HepG2 (cell line): ENCODE measurements around the gene TOM1L1. TPM values are rescaled to one million over a fixed set of nuclear protein-coding genes. Genes with fewer than 3 reads are reported as not detected.
A peak's percentile ranks its signal among the peaks of the same experiment; 100 is the strongest.

ENCODE experiments used
- ARID4A ChIP-seq: sonication (generic); formaldehyde crosslinking; IDR thresholded peaks from 2 replicates; pipeline ENCODE4 v1.5.0; 2020; ENCODE audit warnings: mild to moderate bottlenecking, missing genetic modification reagents, borderline replicate concordance
- ATF5 ChIP-seq: sonication (generic); formaldehyde crosslinking; IDR thresholded peaks from 2 replicates; pipeline ENCODE4 v1.4.0; 2020; ENCODE audit warnings: mild to moderate bottlenecking, low read depth, missing genetic modification reagents
- GATAD1 ChIP-seq: IDR thresholded peaks from 2 replicates; pipeline ENCODE4 v1.6.1; 2016; ENCODE audit warnings: missing genetic modification reagents, missing compliant biosample characterization
- MED1 ChIP-seq: sonication (generic); formaldehyde crosslinking; IDR thresholded peaks from 2 replicates; pipeline ENCODE4 v1.4.0; 2020; ENCODE audit warnings: missing genetic modification reagents
- MYNN ChIP-seq: sonication (generic); formaldehyde crosslinking; IDR thresholded peaks from 2 replicates; pipeline ENCODE4 v1.4.0; 2020; ENCODE audit warnings: mild to moderate bottlenecking, low read depth, missing genetic modification reagents
- PAXIP1 ChIP-seq: sonication (generic); formaldehyde crosslinking; conservative IDR thresholded peaks from 2 replicates; pipeline ENCODE4 v1.4.0; 2020; ENCODE audit warnings: mild to moderate bottlenecking, missing genetic modification reagents, moderate library complexity
- ZBTB21 ChIP-seq: sonication (generic); formaldehyde crosslinking; IDR thresholded peaks from 2 replicates; pipeline ENCODE4 v1.4.0; 2020; ENCODE audit warnings: missing genetic modification reagents
- ZBTB7A ChIP-seq: sonication (generic); formaldehyde crosslinking; IDR thresholded peaks from 2 replicates; pipeline ENCODE4 v1.8.0; 2022; ENCODE audit warnings: mild to moderate bottlenecking, missing genetic modification reagents
- ZNF101 ChIP-seq: sonication (generic); formaldehyde crosslinking; IDR thresholded peaks from 2 replicates; pipeline ENCODE4 v1.4.0; 2020; ENCODE audit warnings: mild to moderate bottlenecking, low read depth, missing genetic modification reagents, borderline replicate concordance
- ZNF12 ChIP-seq: sonication (generic); formaldehyde crosslinking; IDR thresholded peaks from 2 replicates; pipeline ENCODE4 v1.5.0; 2020; ENCODE audit warnings: missing genetic modification reagents
- polyA plus RNA-seq, 8 experiments: library from polyadenylated mRNA; depleted of rRNA in 3 of 8; stranded (reverse) in 7 of 8; unstranded in 1 of 8; fragments of >200 nt; fragmentation: Illumina TruSeq in 4 of 8; extraction: Trizol in 4 of 8; gene quantifications; 2 replicates each; pipeline versions ENCODE4 v1.2.1 to v1.2.3, GENCODE V29; 2011 to 2016; ENCODE audit warnings: low read depth in 4 of 8, missing spikeins in 1 of 8, mixed read lengths in 1 of 8; ENCODE audit not compliant: insufficient read depth in 1 of 8
- total RNA-seq, 5 experiments: library from RNA; depleted of rRNA; stranded (reverse); fragments of >200 nt; fragmentation: Illumina TruSeq; extraction: Trizol; gene quantifications; 2 replicates each; pipeline ENCODE4 v1.2.3, GENCODE V29; 2016; ENCODE audit warnings: low read depth in 1 of 5
- TF ChIP-seq, protein P1 (sequence below): sonication (generic); formaldehyde crosslinking; IDR thresholded peaks from 2 replicates; pipeline ENCODE4 v1.4.0; 2020; ENCODE audit warnings: missing genetic modification reagents
- TF ChIP-seq, protein P2 (sequence below): IDR thresholded peaks from 2 replicates; pipeline ENCODE4 v1.6.1; 2012; ENCODE audit warnings: low read depth, low read length, improper control_type of control experiment
- TF ChIP-seq, protein P3 (sequence below): sonication (generic); formaldehyde crosslinking; IDR thresholded peaks from 2 replicates; pipeline ENCODE4 v1.4.0; 2020; ENCODE audit warnings: missing genetic modification reagents

TOM1L1 gene
- total and polyA plus RNA-seq, 2 of the 13 experiments (the other 11 are each of a cell fraction or from before 2014, with no cell fraction given) = 45.3 to 51.3 TPM

DNA sequence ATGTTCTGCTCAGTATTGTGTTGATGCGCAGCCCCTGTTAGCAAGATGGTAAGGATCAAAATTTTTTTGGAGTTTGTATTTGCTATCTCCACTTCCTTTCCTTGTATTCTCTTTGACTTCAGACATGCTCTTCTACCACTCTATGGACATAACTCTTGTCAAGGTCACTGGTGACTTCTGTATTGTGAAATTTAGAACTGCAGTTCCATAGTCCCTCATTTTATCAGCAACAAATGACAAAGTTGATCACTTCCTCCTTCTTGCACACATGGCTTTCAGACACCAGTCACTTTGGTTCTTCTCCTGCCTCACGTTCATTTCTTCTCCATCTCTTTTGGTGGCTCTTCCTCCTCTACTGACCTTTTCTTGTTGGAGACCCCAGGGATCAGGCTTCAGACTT lies 46.7 kb downstream of the TOM1L1 start (continued):
- TF ChIP-seq ARID4A (CRISPR knock-in tag) = no peak
- no peak for TF ChIP-seq MYNN (CRISPR knock-in tag)
- TF ChIP-seq, protein P1, sequence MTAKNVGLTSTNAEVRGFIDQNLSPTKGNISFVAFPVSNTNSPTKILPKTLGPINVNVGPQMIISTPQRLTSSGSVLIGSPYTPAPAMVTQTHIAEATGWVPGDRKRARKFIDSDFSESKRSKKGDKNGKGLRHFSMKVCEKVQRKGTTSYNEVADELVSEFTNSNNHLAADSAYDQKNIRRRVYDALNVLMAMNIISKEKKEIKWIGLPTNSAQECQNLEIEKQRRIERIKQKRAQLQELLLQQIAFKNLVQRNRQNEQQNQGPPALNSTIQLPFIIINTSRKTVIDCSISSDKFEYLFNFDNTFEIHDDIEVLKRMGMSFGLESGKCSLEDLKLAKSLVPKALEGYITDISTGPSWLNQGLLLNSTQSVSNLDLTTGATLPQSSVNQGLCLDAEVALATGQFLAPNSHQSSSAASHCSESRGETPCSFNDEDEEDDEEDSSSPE (CRISPR knock-in tag) = no peak
- no peak for TF ChIP-seq ZBTB7A
- TF ChIP-seq PAXIP1 = peak; percentile 41; the same call in 1 of the 2 replicates
- TF ChIP-seq, protein P2, sequence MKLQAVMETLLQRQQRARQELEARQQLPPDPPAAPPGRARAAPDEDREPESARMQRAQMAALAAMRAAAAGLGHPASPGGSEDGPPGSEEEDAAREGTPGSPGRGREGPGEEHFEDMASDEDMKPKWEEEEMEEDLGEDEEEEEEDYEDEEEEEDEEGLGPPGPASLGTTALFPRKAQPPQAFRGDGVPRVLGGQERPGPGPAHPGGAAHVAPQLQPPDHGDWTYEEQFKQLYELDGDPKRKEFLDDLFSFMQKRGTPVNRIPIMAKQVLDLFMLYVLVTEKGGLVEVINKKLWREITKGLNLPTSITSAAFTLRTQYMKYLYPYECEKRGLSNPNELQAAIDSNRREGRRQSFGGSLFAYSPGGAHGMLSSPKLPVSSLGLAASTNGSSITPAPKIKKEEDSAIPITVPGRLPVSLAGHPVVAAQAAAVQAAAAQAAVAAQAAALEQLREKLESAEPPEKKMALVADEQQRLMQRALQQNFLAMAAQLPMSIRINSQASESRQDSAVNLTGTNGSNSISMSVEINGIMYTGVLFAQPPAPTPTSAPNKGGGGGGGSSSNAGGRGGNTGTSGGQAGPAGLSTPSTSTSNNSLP = 0 out of 2 replicates have a peak, but pooled peaks have one; percentile 20
- TF ChIP-seq GATAD1 (CRISPR knock-in tag) = no peak
- no peak for TF ChIP-seq ZNF101 (CRISPR knock-in tag)
- peak; percentile 41; the same call in 1 of the 2 replicates for TF ChIP-seq MED1 (CRISPR knock-in tag)
- TF ChIP-seq ATF5 (CRISPR knock-in tag) = no peak
- TF ChIP-seq ZNF12 (CRISPR knock-in tag) = peak; percentile 18; the same call in 1 of the 2 replicates
- TF ChIP-seq, protein P3, sequence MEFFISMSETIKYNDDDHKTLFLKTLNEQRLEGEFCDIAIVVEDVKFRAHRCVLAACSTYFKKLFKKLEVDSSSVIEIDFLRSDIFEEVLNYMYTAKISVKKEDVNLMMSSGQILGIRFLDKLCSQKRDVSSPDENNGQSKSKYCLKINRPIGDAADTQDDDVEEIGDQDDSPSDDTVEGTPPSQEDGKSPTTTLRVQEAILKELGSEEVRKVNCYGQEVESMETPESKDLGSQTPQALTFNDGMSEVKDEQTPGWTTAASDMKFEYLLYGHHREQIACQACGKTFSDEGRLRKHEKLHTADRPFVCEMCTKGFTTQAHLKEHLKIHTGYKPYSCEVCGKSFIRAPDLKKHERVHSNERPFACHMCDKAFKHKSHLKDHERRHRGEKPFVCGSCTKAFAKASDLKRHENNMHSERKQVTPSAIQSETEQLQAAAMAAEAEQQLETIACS (CRISPR knock-in tag) = no peak
- TF ChIP-seq ZBTB21 (CRISPR knock-in tag) = no peak
